HT1080 (cell line): ENCODE results near the gene SRSF7. TPM values are rescaled to one million over a fixed set of nuclear protein-coding genes. Genes with fewer than 3 reads are reported as not detected.
"Not testable (repeated sequence)": the region's sequence is repeated elsewhere in the genome, so short reads cannot be mapped to it uniquely, and the experiment has no call there.

Experiments used
- DNase-seq: peaks from one replicate; pipeline ENCODE4 v3.0.0-alpha.2; 2015; ENCODE audit warnings: low read depth
- polyA plus RNA-seq, 2 experiments: library from polyadenylated mRNA; depleted of rRNA; stranded (reverse); fragments of >200 nt; gene quantifications; 2 replicates each; pipeline ENCODE4 v1.2.3, GENCODE V29; 2015
- total RNA-seq: library from RNA; depleted of rRNA; stranded (reverse); fragments of >200 nt; shearing (Covaris generic); gene quantifications from 2 replicates; pipeline ENCODE4 v1.2.3, GENCODE V29; 2014; rRNA removed

Gene SRSF7
- 298 and 335 TPM in 2 replicates for total RNA-seq
- polyA plus RNA-seq (2015; cell fraction: cytosol; rRNA removed): 177 and 184 TPM in 2 replicates
- polyA plus RNA-seq (2015; cell fraction: nucleus; rRNA removed): 387 and 425 TPM in 2 replicates

DNA sequence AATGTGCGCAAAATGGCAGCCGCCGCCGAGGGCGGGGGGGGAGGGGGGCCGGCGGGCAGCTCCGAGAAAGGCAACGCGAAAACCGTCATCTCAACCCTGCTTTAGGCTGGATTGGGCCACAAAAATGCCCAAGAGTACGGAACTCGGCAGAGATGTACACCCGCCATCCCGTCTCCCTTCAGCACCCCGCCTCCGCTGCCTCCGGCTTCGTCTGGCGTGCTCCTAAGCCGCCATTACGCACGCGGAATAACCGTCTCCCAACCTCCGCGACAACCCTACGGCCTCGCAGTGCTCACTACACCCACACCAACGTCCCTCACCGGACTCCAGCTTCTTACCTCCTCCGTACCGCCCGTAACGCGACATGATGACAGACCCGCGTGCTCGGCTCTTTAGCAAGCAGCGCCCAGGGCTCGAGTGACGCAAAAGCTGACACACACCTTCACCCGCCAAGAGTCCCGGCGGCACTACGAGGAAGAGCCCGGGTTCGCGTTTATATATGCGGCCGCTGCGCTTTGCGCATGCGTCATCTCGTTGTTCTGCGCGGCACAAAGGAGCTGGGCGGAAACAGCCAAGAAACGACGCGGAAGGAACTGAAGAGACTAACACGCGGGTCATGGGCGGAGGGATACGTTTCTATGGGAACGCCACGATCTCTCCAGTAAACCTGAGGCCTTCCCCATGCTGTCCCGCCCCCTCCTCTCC, at the start of gene SRSF7:
Gene SRSF7 (minus strand): TSS at position 471 of the 705 bp plus-strand sequence. CDS start 105 bp downstream, at position 366.
- DNase-seq: peak; percentile 95

DNA sequence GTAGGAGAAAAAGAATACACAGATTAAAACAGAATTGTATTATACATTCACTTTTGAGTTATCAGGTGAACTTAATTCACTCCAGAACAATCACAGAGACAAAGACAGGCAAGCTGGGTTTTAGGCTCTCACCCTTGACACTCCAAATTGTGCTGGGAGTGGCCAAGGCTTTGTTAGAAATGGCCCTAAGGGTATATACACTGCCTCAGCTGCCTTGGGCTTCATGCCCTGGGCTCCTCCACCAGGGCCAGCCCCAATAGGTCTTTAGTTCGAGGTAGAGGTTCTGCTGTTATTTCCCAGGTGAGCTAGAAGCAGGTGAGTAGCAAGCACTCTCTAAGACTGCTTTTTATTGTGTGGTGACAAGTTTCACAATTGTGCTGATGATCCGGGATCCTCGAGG, 46.8 kb upstream of the SRSF7 start:
- no peak for DNase-seq

DNA sequence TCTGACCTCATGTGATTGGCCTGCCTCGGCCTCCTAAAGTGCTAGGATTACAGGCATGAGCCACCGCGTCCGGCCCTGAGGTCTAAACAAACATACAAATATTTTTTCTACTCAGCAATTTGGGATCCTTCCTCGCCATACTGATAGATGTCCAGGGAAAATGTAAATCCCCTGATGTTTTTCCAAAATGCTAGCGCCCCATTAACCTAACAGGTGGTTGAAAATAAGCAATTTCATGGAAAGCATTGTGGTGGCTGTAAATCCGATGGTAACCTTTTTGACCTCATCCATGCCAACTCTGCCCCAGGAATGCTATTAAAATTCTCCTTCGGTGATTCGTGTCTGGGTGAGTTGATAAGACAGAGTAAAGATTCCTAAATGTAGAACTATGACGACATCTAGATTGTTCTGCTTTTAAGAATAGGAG, 46.1 kb upstream of the SRSF7 start:
- no peak for DNase-seq

DNA sequence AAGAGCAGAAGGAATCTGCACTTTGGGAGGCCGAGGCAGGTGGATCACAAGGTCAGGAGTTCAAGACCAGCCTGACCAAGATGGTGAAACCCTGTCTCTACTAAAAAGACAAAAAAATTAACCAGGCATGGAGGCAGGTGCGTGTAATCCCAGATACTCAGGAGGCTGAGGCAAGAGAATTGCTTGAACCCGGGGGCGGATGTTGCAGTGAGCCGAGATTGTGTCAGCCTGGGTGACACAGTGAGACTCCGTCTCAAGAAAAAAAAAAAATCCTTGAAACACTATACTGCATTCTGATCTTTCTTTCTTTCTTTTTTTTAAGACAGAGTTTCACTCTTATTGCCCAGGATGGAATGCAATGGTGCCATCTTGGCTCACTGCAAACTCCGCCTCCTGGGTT, 43.9 kb upstream of the SRSF7 start:
- DNase-seq: not testable (repeated sequence)

DNA sequence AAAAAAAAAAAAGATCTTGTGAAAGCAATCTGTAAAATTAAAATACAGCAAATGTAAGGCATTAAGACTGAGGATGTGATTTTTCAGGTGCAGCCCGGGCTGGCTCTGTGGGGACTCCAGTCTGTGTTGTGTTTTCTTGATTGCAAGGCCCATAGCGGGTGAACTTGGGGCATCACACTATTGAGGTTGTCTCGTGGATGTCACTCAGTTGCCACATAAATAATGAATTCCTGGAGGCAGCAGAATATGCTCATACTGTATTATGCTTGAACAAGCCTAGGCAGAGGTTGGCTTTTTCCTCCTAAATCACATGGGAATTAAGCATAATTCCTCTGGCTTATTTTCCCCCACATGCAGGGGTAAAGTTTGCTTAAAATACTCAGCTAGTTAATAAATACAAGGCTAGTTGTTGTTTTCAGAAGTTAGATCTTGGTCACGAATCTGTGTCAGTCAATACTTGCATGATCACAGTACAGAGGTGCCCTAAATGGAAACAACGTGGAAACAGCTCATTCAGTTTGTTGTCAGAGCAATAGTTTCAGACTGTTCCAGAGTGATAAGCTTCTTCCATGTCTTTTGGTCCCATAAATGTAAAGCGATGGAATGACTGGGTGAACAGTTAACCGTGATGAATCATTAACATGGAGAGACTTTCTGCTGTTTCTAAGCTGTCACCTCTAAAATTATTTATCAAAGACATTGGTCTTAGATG, 43.2 kb upstream of the SRSF7 start:
- no peak for DNase-seq

DNA sequence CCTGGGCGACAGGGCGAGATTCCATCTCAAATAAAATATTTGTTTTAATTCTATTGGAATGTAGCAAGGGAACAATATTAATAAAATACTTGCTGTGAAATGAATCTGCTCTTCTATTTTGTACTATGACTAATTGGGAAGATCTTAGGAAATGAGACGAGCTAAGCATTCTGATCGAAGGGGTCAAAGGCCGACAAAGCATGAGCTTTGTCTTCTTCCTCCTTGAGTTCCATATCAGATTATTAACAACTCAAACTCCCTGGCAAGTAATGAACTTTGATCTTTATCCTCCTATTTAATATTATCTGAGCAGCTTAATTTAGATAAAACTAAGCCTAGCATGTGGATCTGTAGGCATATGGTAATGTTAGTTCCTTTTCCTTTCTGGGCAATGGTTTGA, 42.4 kb upstream of the SRSF7 start:
- DNase-seq: no peak

DNA sequence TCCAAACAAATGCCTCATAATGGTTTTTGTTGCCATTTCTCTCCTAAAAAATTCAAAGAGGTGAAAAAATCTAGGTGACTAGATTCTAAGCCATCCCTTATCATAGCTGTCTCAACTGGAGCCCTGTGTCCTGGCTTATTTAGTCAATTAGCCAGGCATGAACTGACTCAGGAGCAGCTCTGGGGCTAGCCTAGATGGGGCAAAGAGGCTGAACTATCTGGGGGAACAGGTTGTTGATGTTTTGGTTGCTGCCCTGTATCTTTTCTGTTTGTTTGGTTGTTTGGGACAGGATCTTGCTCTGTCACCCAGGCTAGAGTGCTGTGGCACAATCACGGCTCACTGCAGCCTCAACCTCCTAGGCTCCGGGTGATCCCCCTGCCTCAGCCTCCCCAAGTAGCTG, 41.6 kb upstream of the SRSF7 start:
- DNase-seq: no peak

DNA sequence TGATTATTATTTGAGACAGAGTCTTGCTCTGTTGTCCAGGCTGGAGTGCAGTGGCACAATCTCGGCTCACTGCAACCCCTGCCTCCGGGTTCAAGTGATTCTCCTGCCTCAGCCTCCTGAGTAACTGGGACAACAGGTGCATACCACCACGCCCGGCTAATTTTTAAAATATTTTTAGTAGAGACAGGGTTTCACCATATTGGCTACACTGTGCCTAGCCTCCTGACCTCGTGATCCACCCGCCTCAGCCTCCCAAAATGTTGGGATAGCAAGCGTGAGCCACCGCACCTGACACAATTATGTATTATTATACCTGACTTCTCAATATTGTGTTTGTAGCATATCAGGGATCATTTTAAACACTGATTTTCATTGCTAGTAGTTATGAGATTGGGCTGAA, 41.2 kb upstream of the SRSF7 start:
- not testable (repeated sequence) for DNase-seq

DNA sequence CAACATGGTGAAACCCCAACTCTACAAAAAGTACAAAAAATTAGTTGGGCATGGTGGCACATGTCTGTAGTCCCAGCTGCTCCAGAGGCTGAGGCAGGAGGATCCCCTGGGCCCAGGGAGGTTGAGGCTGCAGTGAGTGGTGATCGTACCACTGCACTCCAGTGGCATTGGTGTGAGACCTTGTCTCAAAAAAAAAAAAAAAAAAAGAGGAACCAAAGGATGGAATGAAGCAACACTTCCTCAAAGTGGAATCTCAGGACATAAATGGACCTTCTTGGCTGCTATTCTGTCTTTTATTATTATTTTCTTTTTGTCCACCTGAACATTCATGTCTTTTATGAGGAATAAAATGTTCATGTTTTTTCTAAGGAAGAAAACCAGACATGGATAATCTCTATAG, 40.6 kb upstream of the SRSF7 start:
- DNase-seq: no peak

DNA sequence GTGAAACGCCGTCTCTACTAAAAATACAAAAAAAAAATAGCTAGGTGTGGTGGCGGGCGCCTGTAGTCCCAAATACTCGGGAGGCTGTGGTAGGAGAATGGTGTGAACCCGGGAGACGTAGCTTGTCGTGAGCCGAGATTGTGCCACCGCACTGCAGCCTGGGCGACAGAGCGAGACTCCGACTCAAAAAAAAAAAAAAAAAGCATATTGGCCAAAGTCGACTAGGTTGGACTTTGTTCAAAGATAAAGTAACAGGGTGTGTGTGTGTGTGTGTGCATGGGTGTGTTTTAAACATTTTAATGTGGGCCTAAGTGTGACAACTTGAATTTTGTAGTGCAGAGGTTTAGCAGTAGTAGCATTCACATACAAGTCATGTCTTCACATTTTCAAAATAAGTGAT, 38.5 kb upstream of the SRSF7 start:
- no peak for DNase-seq

DNA sequence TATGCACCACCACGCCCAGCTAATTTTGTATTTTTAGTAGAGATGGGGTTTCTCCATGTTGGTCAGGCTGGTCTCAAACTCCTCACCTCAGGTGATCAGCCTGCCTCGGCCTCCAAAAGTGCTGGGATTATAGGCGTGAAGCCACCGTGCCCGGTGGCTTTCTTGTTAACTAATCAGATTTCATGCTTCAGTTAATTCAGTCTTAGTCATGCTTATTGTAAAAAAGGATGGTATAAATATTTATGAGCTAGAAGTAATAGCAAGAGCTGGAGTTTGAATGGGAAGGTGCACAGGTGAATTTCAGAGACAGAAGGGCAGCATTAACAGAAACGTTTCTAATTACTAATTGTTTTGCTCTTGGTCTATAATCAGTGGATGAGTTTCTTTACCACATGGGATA, 37.1 kb upstream of the SRSF7 start:
- no peak for DNase-seq

DNA sequence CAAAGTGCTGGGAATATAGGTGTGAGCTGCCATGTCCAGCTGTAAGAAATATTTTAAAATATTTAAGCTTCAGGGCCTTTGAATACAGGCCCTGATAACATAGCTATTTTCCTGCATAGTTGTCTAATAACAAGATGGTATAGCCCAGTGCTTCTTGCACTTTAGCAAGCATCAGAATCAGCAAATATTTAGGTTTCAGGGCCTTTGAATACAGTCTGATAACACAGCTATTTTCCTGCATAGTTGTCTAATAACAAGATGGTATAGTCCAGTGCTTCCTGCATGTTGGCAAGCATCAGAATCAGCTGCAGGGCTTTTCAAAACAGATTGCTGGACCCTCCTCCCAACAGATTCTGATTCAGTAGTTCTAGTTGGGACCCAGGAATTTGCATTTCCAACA, 32.4 kb upstream of the SRSF7 start:
- DNase-seq: no peak

DNA sequence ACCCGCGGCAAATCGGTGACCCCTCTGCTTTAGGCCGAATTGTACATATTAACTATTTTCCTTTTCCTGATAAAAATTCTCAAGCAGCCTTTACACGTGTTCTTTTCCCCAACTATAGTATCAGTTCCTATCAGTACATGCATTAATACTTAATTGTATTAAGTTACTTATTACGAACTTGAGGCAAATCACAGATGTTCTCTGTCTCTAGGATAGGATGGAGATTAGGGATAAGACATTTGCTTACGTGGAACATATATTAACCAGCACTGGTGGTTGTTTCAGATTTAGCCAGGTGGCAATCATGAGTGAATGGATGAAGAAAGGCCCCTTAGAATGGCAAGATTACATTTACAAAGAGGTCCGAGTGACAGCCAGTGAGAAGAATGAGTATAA, 27.5 kb upstream of the SRSF7 start:
- DNase-seq: no peak

DNA sequence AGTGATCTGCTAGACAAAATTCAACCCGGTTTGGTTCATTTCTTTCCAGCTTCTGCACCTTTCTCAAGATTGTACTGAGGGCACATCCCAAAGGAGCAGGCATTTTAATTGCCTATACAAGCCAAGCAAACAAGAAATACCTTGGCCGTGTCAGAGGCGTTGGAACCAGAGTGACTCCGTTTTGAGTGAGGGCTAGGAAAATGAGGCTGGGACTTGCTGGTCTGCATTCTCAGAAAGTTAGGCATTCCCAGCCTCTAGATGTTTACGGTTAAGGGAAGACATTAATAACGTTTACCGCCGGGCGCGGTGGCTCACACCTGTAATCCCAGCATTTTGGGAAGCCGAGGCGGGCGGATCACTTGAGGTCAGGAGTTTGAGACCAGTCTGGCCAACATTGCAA, 25.4 kb upstream of the SRSF7 start:
- no peak for DNase-seq

DNA sequence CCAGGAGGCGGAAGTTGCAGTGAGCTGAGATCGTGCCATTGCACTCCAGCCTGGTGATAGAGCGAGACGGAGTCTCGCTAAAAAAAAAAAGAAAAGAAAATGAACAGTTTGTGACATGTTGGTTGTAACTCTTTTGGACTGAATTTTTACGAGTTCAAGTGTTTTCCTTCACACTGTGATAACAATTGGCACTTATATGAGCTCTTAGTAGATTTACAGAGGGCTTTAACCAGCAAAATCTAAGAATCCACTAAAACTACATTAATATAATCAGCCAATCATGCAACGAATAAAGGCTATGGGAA, 24.7 kb upstream of the SRSF7 start:
- no peak for DNase-seq

DNA sequence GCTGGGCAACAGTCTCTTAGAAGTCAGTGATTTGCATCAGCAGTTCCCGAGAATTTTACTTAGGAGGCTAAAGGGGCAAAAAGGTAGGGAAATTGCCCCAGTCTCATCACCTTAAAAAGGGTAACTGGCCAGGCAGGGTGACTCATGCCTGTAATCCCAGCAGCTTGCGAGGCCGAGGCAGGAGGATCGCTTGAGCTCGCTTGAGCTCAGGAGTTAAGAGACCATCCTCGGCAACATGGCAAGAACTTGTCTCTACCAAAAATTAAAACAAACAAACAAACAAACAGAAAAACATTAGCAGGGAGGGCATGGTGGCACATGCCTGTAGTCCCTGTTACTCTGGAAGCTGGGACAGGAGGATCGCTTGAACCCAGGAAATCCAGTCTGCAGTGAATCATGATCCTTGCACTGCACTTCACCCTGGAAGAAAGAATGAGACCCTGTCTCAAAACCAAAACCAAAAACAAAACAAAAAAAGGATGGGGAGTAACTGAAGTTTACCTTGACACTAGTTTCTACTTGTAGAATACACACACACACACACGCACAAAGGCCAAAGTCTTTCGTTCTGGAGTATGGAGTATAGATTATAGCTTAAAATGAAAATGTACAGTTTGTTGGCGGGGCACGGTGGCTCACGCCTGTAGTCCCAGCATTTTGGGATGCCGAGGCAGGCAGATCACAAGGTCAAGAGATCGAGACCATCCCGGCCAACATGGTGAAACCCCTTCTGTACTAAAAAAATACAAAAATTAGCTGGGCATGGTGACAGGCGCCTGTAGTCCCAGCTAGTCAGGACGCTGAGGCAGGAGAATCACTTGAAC, 24.1 kb upstream of the SRSF7 start:
- DNase-seq: no peak

DNA sequence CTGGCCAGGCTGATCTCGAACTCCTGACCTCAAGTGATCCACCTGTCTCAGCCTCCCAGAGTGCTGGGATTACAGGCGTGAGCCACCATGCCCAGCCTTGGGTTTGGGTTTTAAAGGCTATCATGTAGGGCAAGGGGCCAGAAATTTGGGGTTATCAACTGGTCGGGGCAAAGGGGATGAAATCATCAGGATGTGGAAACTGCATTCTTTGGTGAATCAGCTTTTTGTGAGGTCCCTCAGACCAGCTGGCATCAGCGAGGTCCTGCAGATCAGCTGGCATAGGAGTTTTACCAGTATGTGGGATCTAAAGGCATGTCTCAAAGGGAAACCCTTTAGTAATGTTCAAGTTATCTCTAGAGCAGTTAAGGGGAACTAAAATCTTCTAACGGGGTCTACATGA, 20.5 kb upstream of the SRSF7 start:
- DNase-seq: peak; percentile 63

DNA sequence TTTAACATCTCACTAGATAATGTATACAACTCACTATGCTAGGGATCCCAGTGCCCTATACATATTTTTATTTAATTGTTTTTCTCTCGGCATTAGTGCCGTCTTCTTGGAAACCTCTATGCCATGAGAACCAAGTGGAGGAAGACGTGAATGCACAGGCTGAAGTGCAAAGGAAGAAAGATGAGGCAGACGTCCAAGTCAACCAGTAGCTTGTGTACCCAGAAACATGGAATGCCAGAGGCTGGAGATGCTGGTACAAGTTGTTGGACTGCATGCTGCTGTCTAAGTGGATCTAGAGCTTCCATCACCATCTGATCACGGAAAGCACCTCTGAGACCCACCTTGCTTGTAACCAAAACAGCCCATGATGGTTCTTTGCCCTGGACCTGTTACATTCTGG, 14.4 kb upstream of the SRSF7 start:
- DNase-seq: no peak

DNA sequence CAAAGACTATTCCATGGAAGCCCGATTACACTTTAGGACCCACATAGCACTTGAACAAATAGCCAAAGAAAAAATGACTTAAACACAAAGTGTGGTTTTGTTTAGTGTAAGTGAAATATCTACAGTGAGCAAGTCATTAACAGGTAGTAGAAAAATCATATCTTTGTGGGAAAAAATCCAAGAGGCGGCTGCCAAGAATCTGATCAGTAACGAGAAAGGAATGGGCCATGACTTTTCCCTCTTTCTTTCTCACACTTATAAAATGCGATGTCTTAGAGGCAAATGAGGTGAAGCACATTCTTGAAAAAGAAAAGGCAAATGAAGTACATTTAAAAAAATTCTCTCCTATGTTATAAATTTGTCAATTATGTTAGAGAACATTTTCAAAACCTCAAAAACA, 14.0 kb upstream of the SRSF7 start:
- peak; percentile 58 for DNase-seq

DNA sequence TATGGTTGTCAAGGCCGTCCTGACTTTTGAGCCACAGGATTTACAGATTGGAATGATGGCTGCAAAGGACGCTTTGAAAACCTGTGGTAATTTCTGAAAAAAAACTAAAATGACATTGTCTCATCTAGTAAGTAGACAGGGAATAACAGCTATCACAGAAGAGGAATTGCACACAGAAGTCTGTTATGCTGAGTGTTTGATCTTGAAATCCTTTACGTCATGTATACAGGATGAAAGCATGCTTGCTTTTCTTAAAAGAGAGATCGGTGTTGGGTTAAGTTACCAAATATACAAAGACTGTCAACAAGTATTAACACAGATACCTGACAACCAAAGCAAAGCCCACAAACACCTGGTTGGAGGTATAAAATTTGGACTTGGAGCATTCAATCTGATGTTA, 12.6 kb upstream of the SRSF7 start:
- DNase-seq: no peak

DNA sequence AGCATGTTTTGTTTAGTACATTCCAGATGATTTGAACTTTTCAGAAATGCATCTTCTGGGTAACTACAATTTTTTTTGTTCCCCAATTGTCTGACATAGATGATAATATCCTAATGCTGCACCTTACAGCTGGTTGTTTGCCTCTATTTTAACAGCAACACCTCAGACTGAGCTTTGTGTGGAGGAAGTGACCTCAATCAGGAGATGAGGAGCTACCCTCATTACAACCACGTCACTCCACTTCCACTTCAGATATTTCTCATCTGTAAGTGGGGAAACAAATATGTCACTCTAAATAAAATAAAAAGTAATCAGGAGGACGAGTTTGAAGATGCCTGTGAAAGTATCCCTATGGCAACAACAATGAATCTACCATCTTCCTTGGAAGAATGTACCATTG, 12.1 kb upstream of the SRSF7 start:
- no peak for DNase-seq

DNA sequence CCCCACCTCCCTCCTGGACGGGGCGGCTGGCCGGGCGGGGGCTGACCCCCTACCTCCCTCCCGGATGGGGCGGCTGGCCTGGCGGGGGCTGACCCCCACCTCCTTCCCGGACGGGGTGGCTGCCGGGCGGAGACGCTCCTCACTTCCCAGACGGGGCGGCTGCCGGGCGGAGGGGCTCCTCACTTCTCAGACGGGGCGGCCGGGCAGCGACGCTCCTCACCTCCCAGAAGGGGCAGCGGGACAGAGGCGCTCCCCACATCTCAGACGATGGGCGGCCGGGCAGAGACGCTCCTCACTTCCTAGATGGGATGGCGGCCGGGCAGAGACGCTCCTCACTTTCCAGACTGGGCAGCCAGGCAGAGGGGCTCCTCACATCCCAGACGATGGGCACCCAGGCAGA, 4.7 kb upstream of the SRSF7 start:
- not testable (repeated sequence) for DNase-seq
